ENCODE data around the gene PPP6C. TPM values are rescaled to one million over a fixed set of nuclear protein-coding genes. Genes with fewer than 3 reads are reported as not detected.

PPP6C gene
- total RNA-seq, 1 experiment from 2014 or later = 53.3 TPM

- Histone ChIP-seq H2BK120ac (ENCODE audit: low read depth, low read length, poor library complexity, severe bottlenecking) (no peak overlapping the region), H4K8ac (replicated peaks; ENCODE audit: insufficient read length, low read depth, low read length) (no peak overlapping the region), H2BK15ac (ENCODE audit: low read depth, low read length) (no peak overlapping the region), H3K9me3 (ENCODE audit: control insufficient read depth, low read depth, low read length) (no peaks in the 10 kb centered on the region), H3K4me2 (ENCODE audit: insufficient read depth, insufficient read length, low read length) (no peak overlapping the region), H4K5ac (ENCODE audit: insufficient read length, low read depth, low read length) (no peak overlapping the region), H3K79me2 (ENCODE audit: insufficient read depth, low read length) (no peaks in the 10 kb centered on the region), H2AK5ac (ENCODE audit: insufficient read length, low read length) (no peak overlapping the region), H3T11ph (ENCODE audit: low read length) (no peak overlapping the region), H3K4ac (ENCODE audit: low read depth, low read length) (no peak overlapping the region), H2BK5ac (ENCODE audit: insufficient read length, low read length) (no peak overlapping the region), H2BK20ac (ENCODE audit: low read depth, low read length, poor library complexity, severe bottlenecking) (no peak overlapping the region), H3K27ac (ENCODE audit: insufficient read length, low read depth, low read length) (no peak overlapping the region), H4K91ac (ENCODE audit: insufficient read length, low read depth, low read length) (no peak overlapping the region), H3K9ac (ENCODE audit: extremely low read depth, insufficient read length, low read length) (no peak overlapping the region), H3K27me3 (ENCODE audit: insufficient read depth, low read length) (no peaks in the 10 kb centered on the region), H2BK12ac (ENCODE audit: insufficient read length, low read depth, low read length) (no peak overlapping the region), H3K23me2 (ENCODE audit: insufficient read length, low read depth, low read length, poor library complexity, severe bottlenecking) (no peaks in the 10 kb centered on the region), H3K23ac (ENCODE audit: insufficient read length, low read depth, low read length) (no peak overlapping the region), H3K79me1 (ENCODE audit: insufficient read depth, low read depth, low read length, poor library complexity, severe bottlenecking) (peaks cover 4% of the 10 kb centered on the region), H2AFZ (ENCODE audit: low read length) (no peak overlapping the region), H4K20me1 (ENCODE audit: control insufficient read depth, insufficient read depth, insufficient read length) (no peaks in the 10 kb centered on the region), H3K56ac (ENCODE audit: insufficient read length, low read depth, low read length) (no peak overlapping the region), H3K14ac (ENCODE audit: insufficient read depth, low read length) (no peak overlapping the region), H3K4me1 (ENCODE audit: insufficient read depth, low read length) (no peaks in the 10 kb centered on the region), H3K18ac (ENCODE audit: insufficient read length, low read depth, low read length) (no peak overlapping the region)
- DNase-seq = no peak
- Mint-ChIP-seq H3K4me1 (peaks cover 3 to 5% of the 10 kb centered on the region in 2 experiments; a peak in 1 of 4 replicates), H3K9me3 (peaks cover 7% of the 10 kb centered on the region in 2 experiments; a peak in 4 of 5 replicates), H3K27ac (no peak overlapping the region; a peak in 1 of 7 replicates), H3K36me3 (ENCODE audit: insufficient read depth in 1 of 3, low read depth in 3 of 3) (peaks cover 3 to 10% (median 5%) of the 10 kb centered on the region in 3 experiments), H3K27me3 (ENCODE audit: low read depth) (no peaks in the 10 kb centered on the region), H3K4me3 (no peak overlapping the region)
- no CpG with 5 or more reads among the region's 4 CpGs for WGBS (ENCODE audit: extremely low coverage, insufficient read length, low lambda C conversion rate)
- TF ChIP-seq CTCF (conservative IDR thresholded peaks at IDR 0.05) = no peak
These were observed 88.8 kb downstream of the PPP6C start for GRCh38 chr9:125100822-125101221.

All from H9 (cell line).